Measurements from ENCODE around the gene RAP1B.

Gene RAP1B

DNA sequence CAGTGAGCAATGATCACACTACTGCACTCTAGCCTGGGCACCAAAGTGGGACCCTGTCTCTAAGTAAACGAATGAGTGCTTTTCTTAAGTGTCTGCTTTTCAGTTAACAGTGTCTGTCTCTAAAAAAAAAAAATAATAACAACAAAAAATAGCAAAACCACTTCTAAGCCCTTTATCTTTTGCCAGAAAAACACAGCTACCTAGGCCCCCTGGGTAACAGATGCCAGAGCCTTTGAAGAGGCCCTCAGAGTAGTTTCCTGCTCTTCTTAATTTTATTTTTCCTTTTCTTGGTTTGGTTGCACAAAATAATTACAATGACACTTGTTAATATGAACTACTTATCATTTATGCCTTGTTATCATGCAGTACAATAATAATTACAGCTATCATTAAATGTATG, 32.8 kb upstream of the RAP1B start:
- no peak for DNase-seq (ENCODE audit: low spot score)
- TF ChIP-seq, protein P1, sequence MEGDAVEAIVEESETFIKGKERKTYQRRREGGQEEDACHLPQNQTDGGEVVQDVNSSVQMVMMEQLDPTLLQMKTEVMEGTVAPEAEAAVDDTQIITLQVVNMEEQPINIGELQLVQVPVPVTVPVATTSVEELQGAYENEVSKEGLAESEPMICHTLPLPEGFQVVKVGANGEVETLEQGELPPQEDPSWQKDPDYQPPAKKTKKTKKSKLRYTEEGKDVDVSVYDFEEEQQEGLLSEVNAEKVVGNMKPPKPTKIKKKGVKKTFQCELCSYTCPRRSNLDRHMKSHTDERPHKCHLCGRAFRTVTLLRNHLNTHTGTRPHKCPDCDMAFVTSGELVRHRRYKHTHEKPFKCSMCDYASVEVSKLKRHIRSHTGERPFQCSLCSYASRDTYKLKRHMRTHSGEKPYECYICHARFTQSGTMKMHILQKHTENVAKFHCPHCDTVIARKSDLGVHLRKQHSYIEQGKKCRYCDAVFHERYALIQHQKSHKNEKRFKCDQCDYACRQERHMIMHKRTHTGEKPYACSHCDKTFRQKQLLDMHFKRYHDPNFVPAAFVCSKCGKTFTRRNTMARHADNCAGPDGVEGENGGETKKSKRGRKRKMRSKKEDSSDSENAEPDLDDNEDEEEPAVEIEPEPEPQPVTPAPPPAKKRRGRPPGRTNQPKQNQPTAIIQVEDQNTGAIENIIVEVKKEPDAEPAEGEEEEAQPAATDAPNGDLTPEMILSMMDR (IDR thresholded peaks at IDR 0.05; ENCODE audit: extremely low read depth, missing control alignments), result no peak

DNA sequence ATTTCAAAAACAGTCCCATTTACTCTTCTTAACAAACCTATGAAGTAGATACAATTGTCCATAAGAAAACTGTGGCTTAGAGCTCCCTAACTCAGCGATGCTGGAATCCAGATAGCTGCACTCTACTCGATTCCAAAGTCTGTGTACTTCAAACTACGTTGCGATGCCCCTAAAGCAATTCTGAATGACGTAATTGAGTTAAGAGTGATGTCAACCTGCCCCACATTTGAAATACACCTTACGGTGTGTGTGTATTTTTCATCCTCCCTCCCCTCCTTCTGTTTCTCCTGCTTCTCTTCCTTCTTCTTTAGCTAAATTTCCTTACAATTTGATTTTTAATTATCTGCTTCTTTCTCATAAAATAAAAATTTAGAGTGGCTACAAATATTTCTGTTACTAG, 31.9 kb upstream of the RAP1B start:
- TF ChIP-seq, protein P1 (IDR thresholded peaks at IDR 0.05; ENCODE audit: extremely low read depth, missing control alignments), result no peak
- DNase-seq (ENCODE audit: low spot score), result no peak

DNA sequence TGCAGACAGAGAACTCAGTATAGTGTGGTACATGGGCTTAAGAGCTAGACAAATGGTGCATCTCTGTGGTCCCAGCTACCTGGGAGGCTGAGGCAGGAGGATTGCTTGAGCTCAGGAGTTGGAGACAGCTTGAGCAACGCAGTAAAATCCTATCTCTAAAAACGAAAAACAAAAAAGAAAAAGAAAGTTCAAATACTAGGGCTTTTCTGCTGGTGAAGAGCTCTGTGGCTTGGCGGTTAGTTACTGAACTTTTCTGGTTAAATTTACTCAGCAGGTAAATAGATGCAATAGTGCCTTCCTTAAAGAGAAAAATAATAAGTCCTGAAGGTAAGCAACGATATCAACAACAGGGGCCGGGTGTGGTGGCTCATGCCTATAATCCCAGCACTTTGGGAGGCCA, 31.4 kb upstream of the RAP1B start:
- TF ChIP-seq, protein P1 (IDR thresholded peaks at IDR 0.05; ENCODE audit: extremely low read depth, missing control alignments), result no peak

DNA sequence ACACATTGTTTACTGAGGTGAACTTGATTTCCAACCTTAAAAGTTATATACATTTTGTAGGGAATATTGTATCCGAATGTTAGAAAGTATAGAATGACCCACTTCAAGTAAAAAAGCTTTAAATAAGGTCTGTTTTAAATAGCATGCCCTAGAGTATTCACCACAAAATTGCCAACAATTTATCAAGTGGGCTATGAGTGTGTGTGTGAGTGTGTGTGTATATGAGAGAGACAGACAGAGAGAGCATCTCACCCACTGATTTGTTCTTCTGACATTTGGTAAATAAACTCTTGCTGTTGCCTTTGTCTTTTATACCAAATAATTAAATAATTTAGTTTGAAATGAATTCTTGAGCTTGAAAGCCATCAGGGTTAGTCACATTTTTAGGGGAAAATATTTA, 29.8 kb upstream of the RAP1B start:
- DNase-seq (ENCODE audit: low spot score), result no peak
- TF ChIP-seq, protein P1 (IDR thresholded peaks at IDR 0.05; ENCODE audit: extremely low read depth, missing control alignments), result no peak

More for the DNA sequence above, 31.4 kb upstream of the RAP1B start:
- no peak for DNase-seq (ENCODE audit: low spot score)

DNA sequence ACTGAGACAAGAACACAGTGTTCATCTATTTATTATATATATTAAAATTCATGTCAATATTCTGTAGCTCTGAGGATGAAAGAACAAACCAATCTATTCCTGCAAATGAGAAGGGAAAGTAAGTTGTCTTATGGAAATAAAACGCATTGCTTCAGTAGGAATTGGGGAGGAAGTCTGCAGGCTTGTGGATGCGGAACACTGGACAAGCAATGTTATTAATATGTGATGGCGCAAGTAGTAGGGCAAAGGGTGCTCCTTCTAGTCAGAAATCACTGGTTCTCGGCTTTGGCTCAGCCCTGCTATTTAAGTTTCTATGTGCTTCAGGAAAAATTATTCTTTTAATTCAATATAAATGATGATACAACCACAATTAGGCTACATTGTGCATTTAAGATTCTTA, 28.8 kb upstream of the RAP1B start:
- DNase-seq (ENCODE audit: low spot score), result no peak
- TF ChIP-seq, protein P1 (IDR thresholded peaks at IDR 0.05; ENCODE audit: extremely low read depth, missing control alignments), result no peak

DNA sequence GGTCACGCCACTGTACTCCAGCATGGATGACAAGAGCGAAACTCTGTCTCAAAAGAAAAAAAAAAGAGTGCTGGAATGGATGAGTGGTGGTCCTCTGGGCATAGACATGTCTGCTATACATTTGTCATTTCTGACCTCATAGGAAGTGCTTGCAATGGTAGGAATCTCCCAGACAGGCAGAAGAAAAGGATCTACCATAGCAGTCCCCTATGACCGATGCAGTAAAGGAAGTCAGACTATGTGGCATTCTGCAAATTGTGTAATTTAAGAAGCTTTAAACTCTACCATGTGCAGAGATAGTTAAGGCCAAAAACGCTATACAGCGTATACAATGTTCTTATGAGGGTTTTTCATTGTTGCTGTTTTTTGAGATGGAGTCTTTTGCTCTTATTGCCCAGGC, 24.7 kb upstream of the RAP1B start:
- TF ChIP-seq, protein P1 (IDR thresholded peaks at IDR 0.05; ENCODE audit: extremely low read depth, missing control alignments), result no peak
- no peak for DNase-seq (ENCODE audit: low spot score)

DNA sequence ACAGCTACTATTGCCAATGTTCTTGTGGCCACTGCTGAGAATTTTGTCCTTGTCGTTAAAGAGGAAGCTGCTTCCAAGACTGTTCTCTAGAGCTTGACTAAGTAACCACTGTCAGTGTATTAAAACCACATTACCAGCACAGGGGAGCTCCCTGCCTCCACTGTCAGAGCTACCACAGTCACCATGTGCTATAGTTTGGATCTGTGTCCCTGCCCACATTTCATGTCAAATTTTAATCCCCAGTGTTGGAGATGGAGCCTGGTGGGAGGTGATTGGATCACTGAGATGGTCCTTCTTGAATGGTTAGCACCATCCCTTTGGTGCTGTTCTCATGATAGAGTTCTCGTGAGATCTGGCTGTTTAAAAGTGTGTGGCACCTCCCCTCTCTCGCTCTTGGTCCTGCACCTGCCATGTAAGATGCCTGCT, 23.2 kb upstream of the RAP1B start:
- TF ChIP-seq, protein P1 (IDR thresholded peaks at IDR 0.05; ENCODE audit: extremely low read depth, missing control alignments), result no peak
- DNase-seq (ENCODE audit: low spot score), result peak; percentile 59

Data from GM20000 (cell line).